Activated T-helper 1 cell treated with Interleukin-2 at 50 U/mL for 16 hours (primary cell): Measurements from ENCODE around the gene PRKCA.

ENCODE experiments used
- DNase-seq: peaks from one replicate; pipeline ENCODE4 v3.0.0-alpha.2; 2020; ENCODE audit warnings: low read depth

The PRKCA gene

DNA sequence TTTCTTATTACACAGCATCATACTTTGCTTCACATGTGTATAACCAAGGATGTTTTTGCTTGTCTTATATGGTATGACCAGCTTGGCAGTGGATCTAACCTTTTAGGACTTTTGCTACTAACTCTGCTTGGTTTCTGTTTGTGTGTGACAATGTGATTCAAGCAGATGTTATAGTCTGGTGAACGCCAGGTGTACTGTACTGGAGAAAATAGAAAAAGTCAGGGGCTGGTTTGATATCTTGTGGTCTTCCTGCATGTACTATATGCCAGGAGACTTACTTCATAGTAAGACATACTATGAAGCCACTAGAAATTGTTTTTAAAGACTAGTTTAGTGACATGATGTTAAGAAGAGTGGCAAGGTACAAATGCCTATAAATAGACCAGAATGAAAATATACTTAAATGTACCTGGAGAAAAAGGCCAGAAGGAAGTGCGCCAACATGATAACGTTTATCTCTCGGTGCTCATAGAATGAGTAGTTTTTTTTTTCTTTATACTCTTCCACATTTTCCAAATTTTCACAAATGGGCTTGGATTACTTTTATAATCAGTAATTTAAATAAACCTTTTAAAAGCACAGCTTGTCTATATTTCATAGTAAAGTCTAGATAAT, 112.3 kb downstream of the PRKCA start:
- no peak for DNase-seq

DNA sequence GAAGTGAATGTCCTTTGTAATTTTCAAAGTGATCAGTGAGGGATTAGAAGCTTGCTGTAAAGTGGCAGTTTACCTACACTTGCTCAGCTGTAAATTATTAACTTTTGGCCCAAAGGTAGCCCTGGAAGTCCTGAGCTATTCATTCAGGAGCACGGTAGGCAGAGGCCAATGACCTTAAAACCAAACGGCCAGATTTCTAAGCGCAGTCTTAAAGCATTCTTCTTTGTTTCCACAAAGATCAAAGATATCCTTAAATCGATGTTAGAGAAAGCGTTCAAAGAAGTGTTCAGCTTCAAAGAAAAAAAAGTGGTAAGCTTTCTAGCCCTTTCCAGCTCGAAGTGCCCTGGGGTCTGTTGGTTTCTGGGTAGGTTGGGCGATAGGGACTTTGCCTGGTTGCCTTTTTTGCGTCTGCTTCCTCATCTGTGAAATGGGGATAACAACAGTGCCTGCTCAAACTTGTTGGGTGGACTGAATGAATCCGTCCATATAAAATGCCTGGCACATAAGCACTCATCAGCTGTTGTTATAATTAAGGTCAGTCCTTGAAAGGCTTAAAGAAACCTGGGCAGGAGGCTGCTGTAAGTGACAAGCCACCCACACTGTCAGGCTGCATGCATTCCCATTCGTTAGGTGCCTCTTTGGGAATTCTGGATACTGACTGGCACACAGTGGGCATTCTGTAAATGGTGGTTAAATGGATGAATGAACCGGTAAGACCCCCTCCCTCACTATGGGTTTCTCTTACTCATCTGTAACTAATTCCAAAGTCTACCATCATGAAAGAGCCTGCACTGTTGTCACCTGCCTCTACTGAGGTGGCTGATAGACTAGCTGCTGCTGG, 113.2 kb downstream of the PRKCA start:
- no peak for DNase-seq

DNA sequence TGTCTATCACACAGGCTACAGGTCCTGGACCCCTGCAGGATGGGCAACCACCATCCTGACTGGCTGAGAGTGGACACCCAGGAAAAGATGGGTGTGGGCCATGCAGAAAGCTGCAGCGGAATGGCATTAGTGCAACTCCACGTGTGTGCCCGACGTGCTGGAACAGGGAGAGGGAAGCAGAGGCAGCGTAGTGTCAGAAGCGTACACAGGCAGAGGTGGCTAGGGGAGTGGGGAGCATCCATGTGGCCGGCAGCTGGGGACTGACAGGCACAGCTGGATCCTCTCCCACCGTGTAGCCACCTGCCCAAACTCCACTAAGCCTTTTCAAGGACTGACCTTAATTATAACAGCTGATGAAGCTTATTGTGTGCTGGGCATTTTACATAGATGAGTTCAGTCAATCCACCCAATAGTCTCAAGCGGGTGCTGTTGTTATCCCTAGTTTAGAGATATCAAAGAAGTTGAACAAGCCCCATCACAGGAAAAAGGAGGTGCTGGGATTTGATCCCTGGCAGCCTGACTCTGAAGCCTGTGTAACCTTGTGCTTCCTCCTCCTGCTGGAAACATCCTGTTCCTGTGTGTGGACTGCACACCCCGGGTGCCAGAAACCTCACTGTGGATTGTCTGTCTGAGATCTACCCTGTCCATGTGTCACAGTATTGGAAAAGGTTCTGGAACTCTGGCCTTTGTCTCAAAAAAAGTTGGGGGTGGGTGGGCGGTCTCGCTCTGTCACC, 114.0 kb downstream of the PRKCA start:
- DNase-seq: no peak

DNA sequence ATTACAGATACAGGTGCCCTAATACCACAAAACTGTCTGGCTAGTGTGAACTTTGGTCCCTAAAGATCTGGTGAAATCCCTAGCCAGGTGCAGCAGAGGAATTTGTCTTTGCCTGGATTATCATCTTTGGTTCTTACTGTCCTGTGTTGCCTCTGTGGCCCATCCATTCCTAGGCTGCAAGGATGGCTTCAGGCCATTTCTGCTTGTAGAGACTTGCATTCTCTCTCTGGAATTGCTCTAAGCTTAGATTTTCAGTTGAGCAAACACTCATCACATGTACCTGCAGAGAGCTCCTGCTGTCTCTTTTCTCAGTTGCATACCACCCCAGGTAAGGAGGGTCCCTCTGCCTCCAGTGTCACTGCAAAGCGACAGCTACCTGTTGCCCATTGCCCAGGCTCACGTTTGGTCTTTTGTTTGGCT, 114.9 kb downstream of the PRKCA start:
- no peak for DNase-seq

DNA sequence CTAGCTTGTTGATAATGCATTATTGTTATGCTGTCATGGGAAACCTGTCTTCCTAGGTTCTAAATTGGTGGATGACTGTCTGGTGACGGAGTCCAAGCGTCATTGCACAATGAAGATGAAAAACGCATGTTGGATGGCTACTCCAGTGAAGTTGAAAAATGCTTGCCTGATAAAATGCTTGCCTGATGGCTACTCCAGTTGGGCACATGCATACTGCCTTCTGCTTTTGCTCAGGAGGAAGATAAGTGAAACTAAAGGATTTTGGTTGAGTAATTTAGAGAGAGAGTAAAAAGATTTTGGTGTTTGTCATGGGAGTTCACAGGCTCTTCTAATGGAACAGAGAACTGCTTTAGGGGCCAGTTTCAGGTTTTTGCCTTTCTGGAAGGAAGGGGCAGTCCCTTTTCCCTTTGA, 118.6 kb downstream of the PRKCA start:
- no peak for DNase-seq

DNA sequence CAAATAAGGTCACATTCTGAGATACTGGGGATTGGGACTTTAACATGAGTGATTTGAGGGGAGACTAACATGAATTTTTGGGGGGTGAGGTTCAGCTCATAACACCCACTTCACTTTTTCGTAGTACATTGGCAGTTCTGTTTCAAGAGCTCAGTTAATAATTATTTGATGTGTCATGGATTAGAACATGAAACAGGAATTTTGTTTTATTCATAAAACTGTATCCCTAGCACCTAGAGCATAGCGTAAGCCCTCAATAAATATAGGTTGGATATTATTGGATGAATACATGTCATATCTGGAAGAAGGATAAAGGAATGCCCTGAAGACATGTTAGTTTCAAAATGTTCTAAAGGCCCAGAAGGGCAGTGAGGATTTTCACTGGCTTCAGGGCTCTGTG, 119.8 kb downstream of the PRKCA start:
- no peak for DNase-seq

- DNase-seq: no peak
These were observed 120.9 kb downstream of the PRKCA start for GRCh38 chr17:66423056-66423955.

GRCh38 chr17:66425756-66426396, 123.5 kb downstream of the PRKCA start:
- no peak for DNase-seq

DNA sequence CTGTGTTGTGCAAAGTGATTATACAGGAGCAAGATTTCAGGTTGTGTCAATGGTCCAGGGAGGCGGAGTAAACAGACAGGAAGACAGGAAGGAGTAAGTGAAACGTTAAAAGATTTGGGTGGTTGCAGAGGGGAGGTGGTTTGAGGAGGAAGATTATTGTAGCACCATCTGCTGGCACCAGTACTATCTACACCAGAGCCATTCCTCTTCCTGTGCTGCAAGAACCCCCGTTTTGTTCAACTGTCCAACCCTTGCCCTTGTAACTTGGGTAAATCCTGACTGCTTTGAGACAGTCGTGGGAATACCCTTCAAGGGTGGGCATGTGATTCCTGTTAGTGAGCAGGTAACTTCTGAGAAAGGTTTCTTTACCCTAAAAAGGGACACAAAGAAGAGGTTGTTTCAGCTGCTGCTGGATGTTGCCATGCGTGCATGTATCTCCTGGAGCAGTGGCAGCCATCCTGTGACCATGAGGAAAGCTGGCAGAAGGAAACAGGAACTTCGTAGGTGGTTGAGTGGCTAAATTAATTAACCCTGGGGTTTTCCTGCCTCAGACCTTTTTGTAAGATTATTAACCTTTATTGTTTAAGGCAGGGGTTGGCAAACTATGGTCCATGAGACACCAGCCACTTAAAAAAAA, 124.1 kb downstream of the PRKCA start:
- peak; percentile 8 for DNase-seq

DNA sequence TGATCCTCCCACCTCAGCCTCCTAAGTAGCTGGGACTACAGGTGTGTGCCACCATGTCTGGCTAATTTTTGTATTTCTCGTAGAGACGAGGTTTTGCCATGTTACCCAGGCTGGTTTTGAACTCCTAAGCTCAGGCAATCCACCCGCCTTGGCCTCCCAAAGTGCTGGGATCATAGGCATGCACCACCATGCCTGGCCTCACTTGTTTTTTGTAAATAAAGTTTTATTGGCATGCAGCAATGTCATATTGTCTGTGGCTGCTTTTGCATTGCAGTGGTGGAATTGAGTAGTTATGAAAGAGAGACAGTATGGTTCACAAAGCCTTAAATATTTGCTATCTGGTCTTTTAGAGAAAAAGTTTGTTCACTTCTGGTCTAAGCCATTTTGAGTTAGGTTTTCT, 124.7 kb downstream of the PRKCA start:
- DNase-seq: no peak

GRCh38 chr17:66429680-66430079, 127.3 kb downstream of the PRKCA start:
- no peak for DNase-seq

DNA sequence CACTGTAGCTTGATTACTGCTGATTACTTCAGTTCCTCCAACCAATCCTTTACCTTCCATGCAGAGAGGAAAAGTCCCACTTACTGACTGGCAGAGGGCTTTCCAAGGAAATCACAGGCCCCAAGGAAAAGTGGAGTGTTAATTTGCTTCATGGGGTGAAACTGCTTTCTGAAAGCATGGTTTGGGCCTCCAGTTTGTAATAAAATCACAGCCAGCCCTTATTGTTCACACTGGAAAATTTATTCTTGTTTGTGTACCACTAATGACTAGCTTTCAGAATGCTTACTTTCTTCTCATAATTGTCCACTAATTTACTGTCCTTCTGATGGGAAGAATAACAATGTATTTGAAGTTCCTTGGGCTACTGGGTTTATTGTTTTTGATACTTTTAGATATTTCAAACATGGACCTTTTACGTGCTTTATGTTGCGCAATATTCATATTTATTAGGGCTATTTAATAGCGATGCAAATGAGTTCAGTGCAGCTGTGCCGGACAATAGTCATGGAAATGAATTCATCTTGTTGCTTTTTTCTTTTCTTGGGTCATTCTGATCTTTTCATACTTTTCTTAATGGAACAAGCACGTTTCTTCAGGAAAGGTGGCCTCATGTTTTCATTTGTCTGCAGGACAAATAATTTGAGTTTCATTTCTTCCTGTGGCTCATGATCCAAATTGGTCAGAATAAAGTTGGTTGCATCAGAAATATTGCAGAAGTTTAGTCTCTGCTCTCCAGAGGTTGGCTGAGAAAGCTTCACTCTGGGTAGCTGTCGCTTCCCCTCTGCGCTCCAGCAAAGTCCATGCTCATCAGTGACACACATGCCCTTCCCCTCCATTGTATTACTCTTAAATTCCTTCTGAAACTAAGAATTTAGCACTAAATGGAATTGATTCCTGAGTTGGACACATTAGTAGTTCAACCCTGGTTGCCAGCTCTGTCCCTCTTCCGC, 128.7 kb downstream of the PRKCA start:
- DNase-seq: no peak

DNA sequence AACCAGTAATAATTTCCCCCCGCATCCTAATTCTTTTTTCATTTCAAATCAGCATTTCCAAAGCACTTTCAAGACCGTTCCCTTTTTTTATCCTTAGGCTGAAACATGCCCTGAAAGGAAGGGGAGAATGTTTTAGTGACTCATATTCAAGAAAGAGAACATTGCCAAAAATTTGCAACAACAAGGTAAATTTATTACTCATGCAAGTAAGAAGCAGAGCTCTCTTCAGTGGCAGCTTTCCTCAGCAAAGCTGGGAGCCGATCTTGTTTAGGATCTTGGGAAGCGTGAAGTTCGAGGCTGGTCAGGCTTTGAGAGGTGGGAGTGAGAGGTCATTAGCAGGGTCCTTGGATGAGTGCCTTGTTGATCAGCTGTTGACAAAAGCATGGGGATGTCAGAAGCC, 129.5 kb downstream of the PRKCA start:
- no peak for DNase-seq

DNA sequence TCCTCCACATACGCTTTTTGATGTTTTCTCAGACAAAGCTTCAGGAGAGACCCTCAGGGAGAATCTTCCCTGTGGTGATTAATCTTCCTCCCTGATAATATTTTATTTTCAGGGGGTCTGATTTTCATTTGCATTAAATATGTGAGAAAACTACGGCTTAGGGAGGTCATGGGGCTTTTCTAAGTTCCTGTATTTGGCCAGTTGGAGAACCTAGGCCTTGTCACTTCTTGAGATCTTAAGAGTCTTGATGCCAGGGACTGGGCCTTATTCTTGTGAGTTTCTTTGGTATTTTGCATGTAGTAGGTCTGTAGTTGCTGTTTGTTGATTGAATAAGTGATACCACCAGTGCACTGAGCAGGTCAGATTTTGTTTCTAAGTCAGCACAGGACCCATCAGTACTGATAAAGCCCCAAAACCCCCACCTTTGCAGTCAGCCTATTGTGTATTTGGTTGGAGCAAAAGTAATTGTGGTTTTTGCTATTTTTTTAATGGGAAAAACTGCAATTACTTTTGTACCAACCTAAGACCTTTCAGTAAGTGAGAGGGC, 130.1 kb downstream of the PRKCA start:
- no peak for DNase-seq

- no peak for DNase-seq
These were observed 130.7 kb downstream of the PRKCA start for GRCh38 chr17:66432996-66433551.

DNA sequence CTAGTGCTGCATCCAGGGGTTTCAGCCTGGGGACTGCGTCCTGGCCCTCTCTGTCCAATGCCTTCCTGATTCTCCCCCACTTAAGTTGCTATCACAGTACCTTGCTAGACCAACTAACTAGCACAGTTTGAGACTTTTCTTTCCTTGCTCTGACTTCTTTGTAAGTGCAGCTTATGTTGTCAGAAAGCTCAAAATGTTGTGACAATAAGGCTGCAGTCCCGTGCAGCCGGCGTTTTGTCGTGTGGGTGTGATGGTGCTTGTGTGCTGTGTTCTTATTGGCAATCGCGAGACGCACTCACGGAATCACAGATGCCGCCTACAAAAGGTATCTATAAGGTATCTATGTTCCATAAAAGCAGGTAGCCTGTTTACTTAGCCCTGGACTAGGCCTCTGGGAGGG, 132.8 kb downstream of the PRKCA start:
- no peak for DNase-seq

DNA sequence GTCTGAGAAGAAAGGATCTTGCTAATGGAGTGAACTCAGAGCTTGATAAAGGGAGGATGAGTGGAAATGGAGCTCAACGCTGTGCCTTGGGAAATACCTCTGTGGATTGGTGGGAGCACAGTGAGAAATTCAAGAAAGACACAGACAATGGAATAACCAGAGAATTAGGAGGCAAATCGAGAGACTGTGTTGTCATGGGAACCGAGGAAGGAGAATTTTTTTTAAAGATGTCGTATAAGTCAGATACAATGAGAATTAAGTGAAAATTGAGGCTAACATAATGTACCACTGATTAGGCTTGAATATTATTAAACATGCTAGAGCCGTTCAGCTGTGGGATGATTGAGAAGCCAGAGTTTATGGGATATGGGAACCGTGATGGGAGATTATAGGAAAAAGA, 134.2 kb downstream of the PRKCA start:
- no peak for DNase-seq

- no peak for DNase-seq
These were observed 135.1 kb downstream of the PRKCA start for GRCh38 chr17:66437476-66438026.

- DNase-seq: no peak
These were observed 135.7 kb downstream of the PRKCA start for GRCh38 chr17:66438101-66438500.
